HG03354 (cell line): ENCODE measurements around the gene PARP12.
A peak's percentile ranks its signal among the peaks of the same experiment; 100 is the strongest.
"Not testable (repeated sequence)": the region's sequence is repeated elsewhere in the genome, so short reads cannot be mapped to it uniquely, and the experiment has no call there.

Experiments
- ATAC-seq: cut with Tn5 transposase; IDR thresholded peaks from one replicate; pipeline ENCODE4 v1.9.1; 2021; ENCODE audit warnings: mild to moderate bottlenecking; ENCODE audit not compliant: unreplicated experiment, poor library complexity, severe bottlenecking

Gene PARP12, protein sequence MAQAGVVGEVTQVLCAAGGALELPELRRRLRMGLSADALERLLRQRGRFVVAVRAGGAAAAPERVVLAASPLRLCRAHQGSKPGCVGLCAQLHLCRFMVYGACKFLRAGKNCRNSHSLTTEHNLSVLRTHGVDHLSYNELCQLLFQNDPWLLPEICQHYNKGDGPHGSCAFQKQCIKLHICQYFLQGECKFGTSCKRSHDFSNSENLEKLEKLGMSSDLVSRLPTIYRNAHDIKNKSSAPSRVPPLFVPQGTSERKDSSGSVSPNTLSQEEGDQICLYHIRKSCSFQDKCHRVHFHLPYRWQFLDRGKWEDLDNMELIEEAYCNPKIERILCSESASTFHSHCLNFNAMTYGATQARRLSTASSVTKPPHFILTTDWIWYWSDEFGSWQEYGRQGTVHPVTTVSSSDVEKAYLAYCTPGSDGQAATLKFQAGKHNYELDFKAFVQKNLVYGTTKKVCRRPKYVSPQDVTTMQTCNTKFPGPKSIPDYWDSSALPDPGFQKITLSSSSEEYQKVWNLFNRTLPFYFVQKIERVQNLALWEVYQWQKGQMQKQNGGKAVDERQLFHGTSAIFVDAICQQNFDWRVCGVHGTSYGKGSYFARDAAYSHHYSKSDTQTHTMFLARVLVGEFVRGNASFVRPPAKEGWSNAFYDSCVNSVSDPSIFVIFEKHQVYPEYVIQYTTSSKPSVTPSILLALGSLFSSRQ

DNA sequence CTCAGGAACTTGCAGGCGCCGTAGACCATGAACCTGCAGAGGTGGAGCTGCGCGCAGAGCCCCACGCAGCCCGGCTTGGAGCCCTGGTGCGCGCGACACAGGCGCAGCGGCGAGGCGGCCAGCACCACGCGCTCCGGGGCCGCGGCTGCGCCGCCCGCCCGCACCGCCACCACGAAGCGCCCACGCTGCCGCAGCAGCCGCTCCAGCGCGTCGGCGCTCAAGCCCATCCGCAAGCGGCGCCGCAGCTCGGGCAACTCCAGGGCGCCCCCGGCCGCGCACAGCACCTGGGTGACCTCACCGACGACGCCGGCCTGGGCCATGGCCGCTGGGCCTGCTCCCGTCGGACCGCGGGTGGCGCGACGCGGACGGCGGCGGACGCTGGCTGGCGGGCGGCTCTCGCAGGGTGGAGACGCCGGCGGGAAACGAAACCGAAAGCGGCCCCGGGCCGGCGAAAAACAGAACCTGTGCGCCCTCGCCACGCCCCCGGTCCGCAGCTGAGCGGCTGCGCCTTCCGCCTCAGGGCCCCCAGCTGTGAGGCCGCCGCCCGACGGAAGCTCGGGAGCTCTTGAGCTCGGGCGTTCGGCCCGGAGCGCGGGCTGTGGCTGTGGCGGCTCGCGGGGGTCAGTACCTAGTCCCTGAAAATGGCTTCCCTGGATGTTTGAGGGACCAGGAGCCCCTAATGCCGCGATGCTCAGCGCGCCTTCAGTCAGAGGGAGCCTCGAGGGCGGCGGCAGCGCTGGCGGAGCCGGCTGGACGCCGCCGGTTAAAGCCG lies at the start of gene PARP12:
PARP12 (minus strand) TSS at position 424 of the 772 bp plus-strand sequence; CDS start at position 320, 104 bp downstream.
- ATAC-seq, result peak; percentile 92

DNA sequence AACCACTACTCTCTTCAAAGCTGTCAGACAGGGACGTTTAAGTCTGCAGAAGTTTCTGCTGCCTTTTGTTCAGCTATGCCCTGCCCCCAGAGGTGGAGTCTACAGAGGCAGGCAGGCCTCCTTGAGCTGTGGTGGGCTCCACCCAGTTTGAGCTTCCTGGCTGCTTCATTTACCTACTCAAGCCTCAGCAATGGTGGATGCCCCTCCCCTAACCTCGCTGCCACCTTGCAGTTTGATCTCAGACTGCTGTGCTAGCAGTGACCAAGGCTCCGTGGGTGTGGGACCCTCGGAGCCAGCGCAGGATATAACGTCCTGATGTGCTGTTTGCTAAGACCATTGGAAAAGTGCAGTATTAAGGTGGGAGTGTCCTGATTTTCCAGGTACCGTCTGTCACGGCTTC lies 46.0 kb upstream of the PARP12 start:
- not testable (repeated sequence) for ATAC-seq

DNA sequence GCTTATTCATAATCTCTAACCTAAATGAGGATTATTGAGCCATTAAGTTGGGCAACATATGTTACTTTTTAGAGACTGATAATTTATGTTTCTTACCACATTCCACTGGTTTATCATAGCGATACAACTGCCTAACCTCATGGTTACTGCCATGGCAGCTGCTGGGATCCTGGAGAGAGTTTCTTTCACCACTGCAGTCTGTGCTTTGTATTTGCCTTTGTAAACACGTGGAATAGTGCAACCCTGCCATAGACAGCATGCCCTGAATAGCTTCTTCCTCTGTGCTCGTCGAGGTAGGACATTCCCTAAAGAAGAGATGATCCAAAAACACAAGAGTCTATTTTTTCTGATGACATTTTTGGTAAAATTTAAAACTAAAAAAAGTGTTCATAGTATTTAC lies 33.7 kb upstream of the PARP12 start:
- no peak for ATAC-seq

- no peak for ATAC-seq
Measured at GRCh38 chr7:140093375-140093774, 30.6 kb upstream of the PARP12 start.

DNA sequence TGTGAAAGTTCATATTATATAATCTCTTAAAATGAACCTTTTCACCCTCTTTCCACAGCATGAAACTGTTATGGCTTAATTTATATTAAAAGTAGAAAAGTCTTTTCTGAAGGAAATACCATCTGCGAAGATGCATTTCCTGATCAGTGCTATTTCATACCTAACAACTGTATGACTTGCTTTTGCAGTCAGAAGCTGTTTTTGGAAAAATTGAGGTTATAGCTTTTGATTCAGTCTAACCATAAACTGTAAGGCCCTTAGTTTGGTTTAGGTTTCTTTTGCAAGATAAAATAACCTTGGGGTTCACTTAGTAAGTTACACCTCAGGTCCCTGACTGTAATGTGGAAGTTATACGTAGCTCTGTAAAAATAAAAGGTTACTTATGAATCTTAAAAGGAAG lies 22.7 kb upstream of the PARP12 start:
- ATAC-seq, result no peak

- ATAC-seq, result peak; percentile 85
Measured at GRCh38 chr7:140084972-140085371, 22.2 kb upstream of the PARP12 start.

- no peak for ATAC-seq
Measured at GRCh38 chr7:140084142-140084655, 21.4 kb upstream of the PARP12 start.

DNA sequence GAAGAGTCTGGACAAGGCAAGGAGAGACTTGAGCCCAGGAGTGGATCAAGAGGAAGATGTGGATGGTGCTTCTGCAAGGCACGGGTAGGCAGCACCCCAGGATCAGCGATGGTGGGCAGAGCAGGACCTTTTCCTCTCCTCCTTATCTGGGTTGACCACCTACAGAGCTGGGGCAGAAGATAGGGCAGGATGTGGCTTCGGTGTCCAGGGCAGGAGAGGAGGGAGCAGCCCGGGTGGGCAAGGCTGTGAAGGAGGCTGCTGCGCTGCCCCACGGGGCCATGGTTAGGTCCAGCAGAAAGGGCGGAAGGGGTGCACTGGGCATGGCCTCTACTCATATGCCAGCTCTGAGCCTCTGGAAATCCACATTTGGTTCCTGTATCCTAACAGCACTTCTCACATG lies 20.0 kb upstream of the PARP12 start:
- no peak for ATAC-seq

DNA sequence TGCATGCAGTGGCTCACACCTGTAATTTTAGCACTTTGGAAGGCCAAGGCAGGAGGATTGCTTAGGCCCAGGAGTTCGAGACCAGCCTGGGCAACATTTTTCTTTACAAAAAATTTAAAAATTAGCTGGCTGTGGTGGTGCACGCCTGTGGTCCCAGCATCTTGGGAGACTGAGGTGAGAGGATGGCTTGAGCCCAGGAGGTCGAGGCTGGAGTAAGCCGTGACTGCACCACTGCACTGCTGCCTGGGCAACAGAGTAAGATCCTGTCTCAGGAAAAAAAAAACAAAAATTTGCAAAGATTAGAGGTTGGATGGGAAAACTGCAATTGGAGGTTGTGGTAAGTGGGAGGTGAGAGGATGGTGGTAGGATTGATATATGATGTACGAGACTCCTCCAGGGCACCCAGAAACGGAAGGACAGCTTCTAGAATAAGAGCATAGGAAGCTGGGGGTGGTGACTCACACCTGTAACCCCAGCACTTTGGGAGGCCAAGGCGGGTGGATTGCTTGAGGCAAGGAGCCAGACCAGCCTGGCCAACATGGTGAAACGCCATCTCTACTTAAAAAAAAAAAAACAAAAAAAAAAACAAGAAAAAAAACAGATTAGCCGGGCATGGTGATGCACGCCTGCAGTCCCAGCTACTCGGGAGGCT lies 19.1 kb upstream of the PARP12 start:
- ATAC-seq, result no peak

DNA sequence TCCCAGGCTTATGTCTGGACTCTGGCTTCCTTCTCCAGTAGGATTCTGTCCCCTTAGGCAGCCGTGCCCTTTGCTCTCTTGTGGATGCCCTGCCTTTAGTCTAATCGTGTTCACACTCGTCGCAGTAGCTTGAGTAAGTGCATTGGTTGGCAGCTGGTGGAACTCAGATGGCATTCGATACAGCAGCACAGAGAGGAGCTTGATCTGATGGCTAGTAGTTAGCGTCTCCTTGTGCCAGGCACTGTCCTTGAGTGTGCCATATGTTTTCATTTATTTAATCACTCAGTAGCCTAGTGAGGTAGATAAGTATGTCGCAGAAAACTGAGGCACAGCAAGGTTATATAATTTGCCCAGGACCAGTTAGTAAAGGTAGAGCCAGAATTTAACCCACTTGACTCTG lies 18.2 kb upstream of the PARP12 start:
- ATAC-seq, result no peak

GRCh38 chr7:140079121-140079536 lies 16.4 kb upstream of the PARP12 start:
- ATAC-seq, result no peak

GRCh38 chr7:140078392-140078791 lies 15.6 kb upstream of the PARP12 start:
- ATAC-seq, result no peak

DNA sequence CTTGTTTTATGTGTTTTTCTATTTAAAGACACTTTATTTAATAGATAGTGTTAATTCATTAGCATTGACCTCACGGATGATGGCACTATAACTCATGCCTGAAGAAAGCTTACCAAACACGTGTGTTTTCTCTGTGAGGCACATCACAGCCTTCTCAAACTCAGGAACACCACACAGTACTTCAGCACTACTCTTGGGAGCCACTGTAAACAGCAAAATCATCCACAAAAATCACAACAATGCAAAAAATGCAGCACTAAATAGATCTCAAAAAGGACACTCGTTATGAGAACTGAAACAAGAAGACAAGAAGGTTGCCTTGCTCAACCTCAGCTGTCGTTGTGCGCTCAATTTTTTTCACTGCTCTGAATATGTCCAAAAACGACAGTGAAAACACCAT lies 12.0 kb upstream of the PARP12 start:
- no peak for ATAC-seq

GRCh38 chr7:140070546-140070945 lies 7.8 kb upstream of the PARP12 start:
- no peak for ATAC-seq

GRCh38 chr7:140069298-140069949 lies 6.7 kb upstream of the PARP12 start:
- ATAC-seq, result no peak

DNA sequence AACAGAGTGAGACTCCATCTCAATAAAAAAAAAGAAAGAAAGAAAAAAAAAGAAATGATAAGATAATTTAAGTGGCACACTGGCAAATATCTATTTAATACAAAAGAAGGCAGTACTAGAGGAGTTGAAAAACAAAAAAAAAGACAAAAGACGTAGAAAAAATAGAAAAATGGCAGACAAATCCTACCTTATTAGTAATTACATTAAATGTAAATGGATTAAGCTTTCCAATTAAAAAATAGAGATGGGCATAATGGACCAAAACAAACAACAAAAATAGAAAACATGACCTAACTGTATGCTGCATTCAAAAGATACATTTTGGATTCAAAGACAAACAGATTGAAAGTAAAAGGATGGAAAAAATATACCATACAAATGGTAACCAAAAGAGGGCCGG lies 5.3 kb upstream of the PARP12 start:
- no peak for ATAC-seq

GRCh38 chr7:140067052-140067451 lies 4.3 kb upstream of the PARP12 start:
- ATAC-seq, result no peak

DNA sequence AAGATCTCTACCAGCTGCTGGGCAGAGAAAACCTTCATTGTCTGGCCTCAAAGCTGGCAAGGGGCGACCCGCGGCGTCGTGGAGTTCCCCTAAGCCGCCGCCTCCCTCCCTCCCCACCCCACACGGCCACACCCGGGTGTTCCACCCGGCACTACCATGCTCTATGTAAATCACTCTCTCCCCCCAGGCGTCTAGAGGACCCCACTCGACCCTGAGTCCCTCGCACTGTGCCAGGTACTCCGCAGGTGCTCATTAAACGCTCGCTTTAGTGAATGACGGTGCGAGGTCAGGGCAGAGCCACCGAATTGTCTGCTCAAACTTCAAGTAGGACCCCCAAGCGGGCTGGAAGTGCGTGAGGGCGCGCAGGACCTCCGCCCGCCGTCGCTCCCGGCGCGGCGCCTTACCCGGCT lies 628 bp downstream of the PARP12 start:
- peak; percentile 59 for ATAC-seq

DNA sequence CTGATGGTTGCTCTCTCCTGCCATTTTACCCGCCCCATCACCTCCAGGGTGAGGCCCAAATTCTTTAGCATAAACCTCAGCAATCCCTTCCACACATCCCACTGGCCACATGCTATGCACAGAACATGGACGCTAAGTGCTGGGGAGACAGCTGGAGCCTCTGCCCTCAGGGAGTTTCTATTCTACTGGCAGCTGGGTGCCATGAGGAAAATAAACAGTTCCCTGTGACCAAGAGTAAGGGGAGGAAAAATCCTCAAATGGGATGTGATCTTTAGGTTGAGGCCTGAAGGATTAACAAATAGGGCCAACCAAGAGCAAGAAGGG lies 1.2 kb downstream of the PARP12 start:
- ATAC-seq, result no peak
